ENCODE measurements around the gene SC5D.

DNA sequence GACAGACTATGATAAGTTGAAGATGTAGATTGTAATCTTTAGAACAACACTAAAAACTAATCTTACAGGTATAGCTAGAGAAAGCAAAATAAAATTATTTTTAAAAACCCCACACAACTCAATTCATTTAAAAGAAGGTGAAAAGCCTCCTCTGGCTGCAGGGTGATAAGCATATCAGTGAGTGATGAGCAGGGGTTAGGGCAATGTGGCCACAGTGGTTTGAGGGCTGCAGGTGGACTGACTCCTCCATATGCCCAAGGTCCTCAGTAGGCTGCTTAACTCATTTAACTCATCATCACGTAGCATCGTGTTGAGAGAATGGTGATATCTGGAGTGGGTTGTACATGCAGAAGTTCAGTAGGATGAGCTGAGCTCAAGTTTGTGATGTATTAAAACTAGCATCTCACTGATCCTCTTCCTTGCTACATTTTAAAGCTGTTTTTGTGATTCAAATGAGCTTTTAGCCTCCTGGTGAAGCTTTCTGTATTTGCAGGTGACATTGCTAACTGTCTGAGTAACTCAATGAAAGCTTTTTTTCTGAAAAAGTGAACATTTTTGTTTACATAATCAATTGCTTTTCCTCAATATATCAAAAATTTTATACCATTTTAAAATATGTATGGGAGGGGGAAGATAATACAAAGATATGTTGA is 37.0 kb upstream of the SC5D start:
- TF ChIP-seq, protein P1, sequence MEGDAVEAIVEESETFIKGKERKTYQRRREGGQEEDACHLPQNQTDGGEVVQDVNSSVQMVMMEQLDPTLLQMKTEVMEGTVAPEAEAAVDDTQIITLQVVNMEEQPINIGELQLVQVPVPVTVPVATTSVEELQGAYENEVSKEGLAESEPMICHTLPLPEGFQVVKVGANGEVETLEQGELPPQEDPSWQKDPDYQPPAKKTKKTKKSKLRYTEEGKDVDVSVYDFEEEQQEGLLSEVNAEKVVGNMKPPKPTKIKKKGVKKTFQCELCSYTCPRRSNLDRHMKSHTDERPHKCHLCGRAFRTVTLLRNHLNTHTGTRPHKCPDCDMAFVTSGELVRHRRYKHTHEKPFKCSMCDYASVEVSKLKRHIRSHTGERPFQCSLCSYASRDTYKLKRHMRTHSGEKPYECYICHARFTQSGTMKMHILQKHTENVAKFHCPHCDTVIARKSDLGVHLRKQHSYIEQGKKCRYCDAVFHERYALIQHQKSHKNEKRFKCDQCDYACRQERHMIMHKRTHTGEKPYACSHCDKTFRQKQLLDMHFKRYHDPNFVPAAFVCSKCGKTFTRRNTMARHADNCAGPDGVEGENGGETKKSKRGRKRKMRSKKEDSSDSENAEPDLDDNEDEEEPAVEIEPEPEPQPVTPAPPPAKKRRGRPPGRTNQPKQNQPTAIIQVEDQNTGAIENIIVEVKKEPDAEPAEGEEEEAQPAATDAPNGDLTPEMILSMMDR (IDR thresholded peaks at IDR 0.05): no peak
- no peak for TF ChIP-seq POLR2A (IDR thresholded peaks at IDR 0.05)

Measured in adrenal gland (tissue), 5 donors.